Raji (cell line): ENCODE data around the gene RAB3IL1.
A peak's percentile ranks its signal among the peaks of the same experiment; 100 is the strongest.

Source experiments
- POLR2A ChIP-seq: IDR thresholded peaks from 2 replicates; pipeline ENCODE4 v1.6.1; 2011; ENCODE audit warnings: low read depth, low read length, control low read depth; ENCODE audit not compliant: insufficient read depth

The RAB3IL1 gene

DNA sequence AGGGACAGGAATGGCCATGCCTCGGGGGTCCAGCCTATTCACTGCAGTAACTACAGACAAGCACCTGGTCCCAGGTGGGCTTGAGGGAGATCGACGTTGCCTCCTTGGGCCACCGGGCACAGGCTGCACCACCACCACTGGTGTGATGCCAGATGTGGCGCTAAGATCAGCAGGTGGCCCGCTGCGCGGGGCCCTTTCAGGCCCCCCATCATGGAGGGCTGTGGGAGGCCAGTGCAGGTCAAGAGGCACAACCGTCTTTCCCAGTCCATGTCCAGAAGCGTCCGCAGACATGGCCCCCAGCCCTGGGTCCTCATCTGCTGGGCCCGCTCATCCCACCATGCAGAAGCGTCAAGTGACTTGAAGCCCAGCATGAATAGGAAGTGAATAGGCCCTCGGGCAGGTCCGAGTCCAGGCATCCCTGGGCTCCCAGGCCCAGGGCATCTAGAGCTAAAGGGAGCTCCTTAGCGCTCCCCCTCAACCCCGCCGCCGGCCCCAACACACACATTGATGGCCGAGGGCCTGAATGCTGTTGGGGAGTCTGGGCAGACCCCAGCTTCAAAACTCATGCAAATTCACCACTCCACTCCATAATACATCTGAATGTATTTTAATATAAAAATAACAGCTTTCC is 44.3 kb downstream of the RAB3IL1 start:
- TF ChIP-seq POLR2A = no peak

DNA sequence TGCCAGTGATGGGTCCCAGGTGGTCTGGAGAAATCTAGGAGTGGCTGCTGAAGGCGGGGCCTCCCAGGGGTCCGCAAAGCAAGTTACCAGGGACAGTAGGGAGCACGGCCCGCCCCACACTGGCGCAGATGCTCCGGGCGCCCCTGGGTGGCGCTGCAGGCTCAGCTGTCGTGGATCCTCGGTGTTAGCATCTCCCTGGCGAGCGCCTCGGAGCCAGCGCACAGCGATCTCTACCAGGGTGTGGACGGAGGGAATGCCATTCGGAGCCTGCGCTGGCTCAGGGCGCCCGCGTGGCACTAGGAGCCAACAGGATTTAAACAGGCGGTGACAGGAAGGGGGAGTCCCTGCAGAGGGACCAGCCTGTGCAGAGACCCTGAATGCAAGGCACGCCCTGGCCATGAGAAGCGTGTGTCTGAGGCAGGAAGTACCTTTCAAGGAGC is 46.2 kb downstream of the RAB3IL1 start:
- TF ChIP-seq POLR2A = peak; percentile 43; the same call in 1 of the 2 replicates

DNA sequence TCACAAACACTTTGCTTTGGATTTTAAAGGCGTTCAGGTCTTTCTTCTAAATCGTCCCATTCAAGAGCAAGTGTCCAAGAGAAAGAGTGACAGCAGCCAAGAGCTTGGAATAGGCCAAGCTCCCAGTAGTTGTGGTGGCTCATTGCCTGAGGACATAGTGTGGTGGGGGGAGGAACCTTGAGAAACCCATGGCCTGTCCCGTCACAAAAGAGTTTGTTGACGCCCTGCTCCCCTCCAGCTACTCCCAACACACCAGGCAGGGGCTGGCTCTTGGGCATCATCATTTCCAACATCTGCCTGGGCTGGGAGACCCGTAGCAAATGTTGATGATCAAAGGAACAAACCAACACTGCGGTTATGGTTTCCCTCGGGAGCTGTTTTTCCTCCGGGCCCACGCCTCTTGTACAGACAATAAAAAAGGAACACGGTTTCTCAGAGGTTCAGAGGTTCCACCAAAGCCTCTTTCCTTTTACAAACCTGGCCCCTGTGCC is 46.8 kb downstream of the RAB3IL1 start:
- no peak for TF ChIP-seq POLR2A

DNA sequence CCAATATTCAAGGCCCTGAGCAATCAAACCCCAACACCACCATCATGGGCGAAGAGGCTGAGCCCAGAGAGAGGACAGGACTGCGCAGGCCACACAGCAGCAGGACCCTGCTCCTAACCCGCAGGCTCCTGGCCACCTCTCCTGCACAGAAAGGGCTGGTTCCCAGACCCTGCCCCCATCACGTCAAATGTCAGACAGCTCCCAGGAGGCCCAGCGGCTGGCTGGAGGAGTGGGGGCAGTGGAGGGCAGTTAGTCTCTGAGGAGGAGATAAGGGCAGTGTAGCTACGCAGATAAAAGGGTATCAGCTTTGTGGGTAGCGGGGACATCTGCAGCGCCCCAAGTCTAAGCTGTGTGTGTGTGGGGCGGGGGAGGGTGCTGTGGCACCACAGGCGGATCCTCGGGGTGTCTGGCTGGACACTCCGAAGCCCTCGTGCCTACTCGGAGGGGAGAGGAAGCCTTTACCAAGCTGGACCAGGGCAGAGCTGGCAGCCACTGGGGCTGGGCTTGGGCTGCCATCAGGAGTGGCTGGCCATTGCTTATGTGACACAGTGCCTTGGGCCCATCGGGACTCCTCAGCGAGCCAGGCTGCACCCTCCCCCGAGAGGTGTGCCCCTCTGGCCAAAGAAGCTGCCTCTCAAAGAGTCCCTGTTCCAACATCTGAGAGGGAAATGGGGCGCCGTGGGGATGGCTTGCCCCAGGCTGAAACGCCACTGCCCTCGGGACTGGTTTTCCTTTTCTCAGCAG is 47.5 kb downstream of the RAB3IL1 start:
- TF ChIP-seq POLR2A = no peak

DNA sequence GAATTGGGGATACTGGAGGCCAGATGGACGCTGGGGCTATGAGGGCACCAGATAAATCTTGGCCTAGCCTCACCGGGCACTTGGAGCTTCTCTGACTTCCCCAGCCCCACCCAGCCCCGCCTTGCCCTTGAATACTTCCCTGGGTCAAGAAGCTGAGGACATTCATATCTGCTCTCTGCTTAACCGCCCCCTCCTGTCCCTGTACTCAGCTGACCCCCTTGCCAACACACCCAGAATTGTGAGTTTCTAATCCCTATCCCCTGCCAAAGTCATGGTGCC is 48.0 kb downstream of the RAB3IL1 start:
- TF ChIP-seq POLR2A = no peak

DNA sequence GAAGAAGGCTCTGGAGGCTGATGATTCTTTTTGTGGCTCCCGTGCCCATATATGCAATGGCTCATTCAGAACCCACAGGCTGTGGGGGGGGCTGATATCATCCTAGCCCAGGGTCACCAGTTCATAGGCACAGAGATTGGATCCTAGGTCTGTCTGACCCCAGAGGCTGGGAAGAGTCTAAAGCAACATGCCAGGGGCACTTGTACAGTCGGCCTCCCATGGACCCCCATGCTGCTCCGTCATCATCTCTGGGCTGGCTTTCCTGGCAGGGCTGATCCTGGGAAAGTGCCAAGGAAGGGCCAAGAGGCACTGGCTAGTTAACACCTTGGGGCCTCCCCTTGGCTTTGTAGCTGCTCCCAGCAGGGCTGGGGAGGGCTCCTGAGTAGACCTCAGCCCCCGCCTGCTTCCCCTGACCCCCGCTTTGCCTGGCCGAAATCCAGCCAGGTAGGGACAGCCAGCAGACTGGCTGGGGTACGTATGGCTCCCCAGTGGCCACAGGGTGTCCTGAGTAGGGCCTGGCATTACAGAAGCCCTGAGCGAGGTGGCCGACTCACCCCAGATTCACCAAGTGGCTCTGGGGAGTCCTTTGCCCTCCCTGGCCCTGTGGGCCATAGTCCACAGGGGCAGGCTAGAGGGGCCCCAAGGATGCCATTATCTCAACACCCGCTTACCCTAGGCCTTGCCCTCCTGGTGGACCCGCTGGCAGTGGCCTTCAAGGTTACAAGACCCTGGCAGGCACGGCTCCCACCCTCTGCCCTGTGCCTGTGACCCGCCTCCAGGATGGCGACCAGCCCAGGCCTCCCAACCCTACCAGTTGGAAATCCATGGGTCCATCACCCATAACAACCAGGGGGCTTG is 48.6 kb downstream of the RAB3IL1 start:
- TF ChIP-seq POLR2A = no peak

DNA sequence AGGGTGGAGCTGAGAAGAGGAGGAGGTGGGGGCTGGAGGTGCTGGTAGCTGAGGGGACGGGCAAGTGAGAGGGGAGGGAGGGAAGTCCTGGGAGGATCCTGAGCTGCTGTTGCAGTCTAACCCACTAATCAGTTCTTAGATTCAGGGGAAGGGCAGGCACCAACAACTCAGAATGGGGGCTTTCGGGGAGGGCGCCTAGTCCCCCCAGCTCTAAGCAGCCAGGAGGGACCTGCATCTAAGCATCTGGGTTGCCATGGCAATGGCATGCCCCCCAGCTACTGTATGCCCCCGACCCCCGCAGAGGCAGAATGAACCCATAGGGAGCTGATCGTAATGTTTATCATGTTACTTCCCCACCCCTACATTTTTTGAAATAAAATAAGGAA is 50.4 kb downstream of the RAB3IL1 start:
- TF ChIP-seq POLR2A = no peak

DNA sequence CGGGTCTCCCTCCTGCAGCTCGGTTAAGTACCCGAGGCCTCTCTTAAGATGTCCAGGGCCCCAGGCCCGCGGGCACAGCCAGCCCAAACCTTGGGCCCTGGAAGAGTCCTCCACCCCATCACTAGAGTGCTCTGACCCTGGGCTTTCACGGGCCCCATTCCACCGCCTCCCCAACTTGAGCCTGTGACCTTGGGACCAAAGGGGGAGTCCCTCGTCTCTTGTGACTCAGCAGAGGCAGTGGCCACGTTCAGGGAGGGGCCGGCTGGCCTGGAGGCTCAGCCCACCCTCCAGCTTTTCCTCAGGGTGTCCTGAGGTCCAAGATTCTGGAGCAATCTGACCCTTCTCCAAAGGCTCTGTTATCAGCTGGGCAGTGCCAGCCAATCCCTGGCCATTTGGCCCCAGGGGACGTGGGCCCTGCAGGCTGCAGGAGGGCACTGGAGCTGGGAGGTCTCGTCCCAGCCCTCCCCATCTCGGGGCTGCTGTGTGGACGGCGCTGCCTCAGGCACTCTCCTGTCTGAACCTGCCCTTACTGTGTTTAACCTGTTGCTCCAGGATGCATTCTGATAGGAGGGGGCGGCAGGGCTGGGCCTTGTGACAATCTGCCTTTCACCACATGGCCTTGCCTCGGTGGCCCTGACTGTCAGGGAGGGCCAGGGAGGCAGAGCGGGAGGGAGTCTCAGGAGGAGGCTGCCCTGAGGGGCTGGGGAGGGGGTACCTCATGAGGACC is 51.0 kb downstream of the RAB3IL1 start:
- no peak for TF ChIP-seq POLR2A

DNA sequence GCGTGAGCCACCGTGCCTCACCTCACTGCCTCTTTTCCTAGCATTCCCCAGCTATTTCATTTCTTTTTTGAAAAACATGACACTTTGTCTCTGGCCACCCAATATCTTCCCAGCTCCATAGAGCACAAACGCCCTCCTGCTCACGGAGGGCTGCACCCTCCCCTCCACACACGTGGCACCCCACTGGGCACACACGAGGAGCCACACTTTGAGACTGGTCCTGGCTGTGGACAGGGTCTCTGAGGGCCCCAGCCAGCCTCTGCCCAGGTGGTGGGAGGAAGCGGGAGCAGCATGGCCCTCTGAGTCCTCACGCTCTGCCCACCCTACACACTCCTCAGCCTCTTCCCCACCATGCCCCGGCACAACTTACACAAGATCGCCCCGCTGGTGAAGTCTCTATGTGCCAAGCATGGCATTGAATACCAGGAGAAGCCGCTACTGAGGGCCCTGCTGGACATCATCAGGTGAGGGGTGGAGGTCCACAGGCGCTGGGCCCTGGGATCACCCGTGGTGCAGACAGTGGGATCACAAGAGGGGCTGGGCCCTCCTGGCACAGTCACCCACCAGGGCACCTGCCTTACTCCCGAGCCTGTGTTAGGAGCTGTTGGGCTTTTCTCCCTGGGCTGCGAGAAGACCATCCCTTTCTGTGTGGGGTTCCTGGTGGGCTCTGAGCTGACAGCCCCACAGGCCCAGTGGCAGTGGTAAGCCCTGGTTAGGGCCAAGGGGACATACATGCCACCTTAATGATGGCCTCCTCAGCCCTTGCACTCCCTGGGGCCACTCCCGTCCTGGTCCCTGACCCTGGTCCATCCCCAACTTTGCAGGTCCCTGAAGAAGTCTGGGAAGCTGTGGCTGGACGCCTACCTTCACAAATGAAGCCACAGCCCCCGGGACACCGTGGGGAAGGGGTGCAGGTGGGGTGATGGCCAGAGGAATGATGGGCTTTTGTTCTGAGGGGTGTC is 52.3 kb downstream of the RAB3IL1 start:
- no peak for TF ChIP-seq POLR2A

DNA sequence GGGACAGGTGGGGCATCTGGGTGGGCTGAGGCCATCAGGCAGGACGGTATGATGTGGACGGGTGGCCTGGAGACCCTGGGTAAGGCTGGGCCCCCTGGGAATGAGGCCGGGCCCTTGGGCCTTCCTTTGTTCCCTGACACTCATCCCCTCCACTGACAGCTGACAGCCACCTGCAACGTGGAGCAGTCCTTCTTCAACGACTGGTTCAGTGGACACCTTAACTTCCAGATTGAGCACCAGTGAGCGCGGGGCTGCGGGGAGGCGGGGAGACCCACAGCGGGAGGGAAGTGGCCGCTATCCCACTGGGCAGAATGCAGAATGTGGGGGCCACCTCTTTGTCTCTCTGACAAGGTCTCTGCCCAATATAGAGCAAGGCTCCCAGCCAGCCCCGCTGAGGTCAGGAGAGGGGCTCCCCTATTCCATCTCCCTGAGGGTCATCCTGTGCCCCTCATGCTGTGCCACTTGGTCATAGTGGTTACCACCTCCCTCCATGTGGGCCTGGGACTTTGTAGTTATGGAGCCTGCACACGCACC is 53.8 kb downstream of the RAB3IL1 start:
- no peak for TF ChIP-seq POLR2A

DNA sequence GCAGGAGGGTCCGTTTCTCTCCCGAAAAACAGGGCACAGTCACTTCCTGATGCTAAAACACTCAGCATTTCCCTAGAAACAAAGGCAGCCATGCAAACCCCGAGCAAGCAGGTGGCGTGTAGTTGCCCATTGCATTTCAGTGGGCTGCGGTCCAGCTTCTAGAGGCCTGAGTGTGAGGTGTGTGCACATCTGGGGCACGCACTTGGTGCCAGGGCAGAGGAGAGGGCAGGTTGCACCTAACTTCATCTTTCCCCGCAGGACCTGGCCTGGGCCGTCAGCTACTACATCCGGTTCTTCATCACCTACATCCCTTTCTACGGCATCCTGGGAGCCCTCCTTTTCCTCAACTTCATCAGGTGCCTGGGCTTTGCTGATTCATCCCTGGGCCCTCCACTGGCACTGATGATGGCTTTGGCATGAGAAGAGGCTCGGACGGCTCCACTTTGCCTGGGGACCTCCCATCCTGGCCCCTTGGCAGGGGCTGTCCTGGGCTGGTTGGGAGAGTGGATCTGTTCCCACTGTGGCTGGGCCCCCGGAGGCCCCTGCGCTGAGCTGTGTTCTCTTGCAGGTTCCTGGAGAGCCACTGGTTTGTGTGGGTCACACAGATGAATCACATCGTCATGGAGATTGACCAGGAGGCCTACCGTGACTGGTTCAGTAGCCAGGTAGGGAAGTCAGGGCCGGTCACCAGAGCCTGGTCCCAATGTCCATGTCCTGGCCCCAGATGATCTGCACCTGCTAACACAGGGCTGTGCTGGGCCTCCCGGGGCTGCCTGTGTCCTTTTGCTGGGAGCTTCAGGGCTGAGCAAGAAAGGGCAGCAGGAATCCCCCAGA is 54.4 kb downstream of the RAB3IL1 start:
- no peak for TF ChIP-seq POLR2A

DNA sequence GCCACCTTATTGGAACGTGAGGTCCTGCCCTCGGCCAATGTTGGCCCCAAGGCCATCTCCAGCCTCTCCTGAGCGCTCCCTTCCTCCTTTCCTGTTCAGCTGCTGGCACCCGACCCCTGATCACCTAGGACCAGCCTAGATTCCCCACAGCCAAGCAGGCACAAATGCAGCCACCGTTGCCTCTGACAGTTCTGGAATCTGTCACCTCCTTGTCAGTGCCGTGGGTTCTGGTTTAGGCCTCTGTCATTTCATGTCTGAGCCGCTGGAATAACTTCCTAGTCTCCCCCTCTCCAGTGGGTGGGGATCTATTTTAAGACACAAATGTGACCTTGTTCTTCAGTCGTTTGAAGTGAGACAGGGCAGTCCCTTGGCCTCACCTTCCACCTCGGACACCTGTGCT is 55.7 kb downstream of the RAB3IL1 start:
- no peak for TF ChIP-seq POLR2A
